ENCODE measurements around the gene SBF1. TPM values are rescaled to one million over a fixed set of nuclear protein-coding genes. Genes with fewer than 3 reads are reported as not detected.
"Not testable (repeated sequence)": the region's sequence is repeated elsewhere in the genome, so short reads cannot be mapped to it uniquely, and the experiment has no call there.

SBF1 gene
- total and polyA plus RNA-seq, 2 donors (not counting 1 experiment from before 2014, with no cell fraction given), result 13.5 to 75.8 TPM

DNA sequence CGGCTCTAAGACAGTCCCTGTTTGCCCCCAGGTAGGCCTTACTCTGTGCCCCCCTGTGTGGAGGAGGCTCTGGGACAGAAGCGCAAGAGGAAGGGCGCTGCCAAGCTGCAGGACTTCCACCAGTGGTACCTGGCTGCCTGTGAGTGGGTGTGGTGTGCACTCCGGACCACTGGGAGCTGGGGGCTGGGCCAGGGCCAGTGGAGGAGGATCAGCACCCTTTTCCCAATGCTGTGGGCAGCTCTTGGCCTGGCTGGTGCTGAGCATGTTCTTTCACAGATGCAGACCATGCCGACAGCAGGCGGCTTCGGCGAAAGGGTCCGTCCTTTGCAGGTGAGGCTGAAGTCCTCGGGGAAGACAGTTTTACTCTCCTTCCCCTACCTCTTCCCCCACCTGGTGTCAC is 46.9 kb upstream of the SBF1 start:
- peaks cover 8% of the 10 kb centered on the region for H3K4me1 ChIP-seq (ENCODE audit: control insufficient read depth, extremely low read depth, insufficient read depth, low read length)
- H3K36me3 ChIP-seq (ENCODE audit: control insufficient read depth, insufficient read depth, low read length), result peaks cover 23% of the 10 kb centered on the region

DNA sequence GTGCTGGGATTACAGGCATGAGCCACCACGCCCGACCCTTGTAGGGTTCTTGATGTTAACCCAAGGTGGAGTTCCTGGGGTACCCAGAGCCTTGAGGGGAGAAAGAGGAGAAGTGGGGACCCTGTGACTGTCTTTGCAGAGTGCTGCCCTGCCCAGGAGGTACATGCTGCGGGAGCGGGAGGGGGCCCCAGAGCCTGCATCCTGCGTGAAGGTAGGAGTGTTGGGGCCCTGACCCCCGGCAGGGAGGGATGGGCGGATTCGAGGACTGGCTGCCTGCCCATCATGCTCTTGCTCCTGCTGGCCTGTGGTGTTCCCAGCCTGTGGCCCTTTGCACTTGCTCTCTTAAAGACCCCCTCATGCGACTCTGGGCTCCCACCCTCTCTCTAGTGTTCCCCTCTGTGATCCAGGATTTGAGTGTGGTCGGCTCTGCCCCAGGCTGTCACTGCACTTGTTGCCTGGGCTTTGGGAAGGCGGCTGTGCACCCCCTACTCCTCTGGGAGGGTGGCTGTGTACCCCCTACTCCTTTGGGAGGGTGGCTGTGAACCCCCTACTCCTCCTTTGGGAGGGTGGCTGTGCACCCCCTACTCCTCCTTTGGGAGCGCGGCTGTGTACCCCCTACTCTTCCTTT is 46.1 kb upstream of the SBF1 start:
- TF ChIP-seq EZH2 (IDR thresholded peaks at IDR 0.05; ENCODE audit: low read length, missing control alignments), result no peak
- TF ChIP-seq, protein P1, sequence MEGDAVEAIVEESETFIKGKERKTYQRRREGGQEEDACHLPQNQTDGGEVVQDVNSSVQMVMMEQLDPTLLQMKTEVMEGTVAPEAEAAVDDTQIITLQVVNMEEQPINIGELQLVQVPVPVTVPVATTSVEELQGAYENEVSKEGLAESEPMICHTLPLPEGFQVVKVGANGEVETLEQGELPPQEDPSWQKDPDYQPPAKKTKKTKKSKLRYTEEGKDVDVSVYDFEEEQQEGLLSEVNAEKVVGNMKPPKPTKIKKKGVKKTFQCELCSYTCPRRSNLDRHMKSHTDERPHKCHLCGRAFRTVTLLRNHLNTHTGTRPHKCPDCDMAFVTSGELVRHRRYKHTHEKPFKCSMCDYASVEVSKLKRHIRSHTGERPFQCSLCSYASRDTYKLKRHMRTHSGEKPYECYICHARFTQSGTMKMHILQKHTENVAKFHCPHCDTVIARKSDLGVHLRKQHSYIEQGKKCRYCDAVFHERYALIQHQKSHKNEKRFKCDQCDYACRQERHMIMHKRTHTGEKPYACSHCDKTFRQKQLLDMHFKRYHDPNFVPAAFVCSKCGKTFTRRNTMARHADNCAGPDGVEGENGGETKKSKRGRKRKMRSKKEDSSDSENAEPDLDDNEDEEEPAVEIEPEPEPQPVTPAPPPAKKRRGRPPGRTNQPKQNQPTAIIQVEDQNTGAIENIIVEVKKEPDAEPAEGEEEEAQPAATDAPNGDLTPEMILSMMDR (conservative IDR thresholded peaks at IDR 0.05 in 1 of 2, IDR thresholded peaks at IDR 0.05 in 1 of 2; ENCODE audit: low read depth in 1 of 2, low read length in 2 of 2), result no peak
- Histone ChIP-seq H2AFZ (ENCODE audit: low read length) (no peak overlapping the region), H4K20me1 (ENCODE audit: control insufficient read depth, extremely low read depth, insufficient read depth, low read length) (no peaks in the 10 kb centered on the region), H3K79me2 (ENCODE audit: control insufficient read depth, insufficient read depth, low read length) (peaks cover 23% of the 10 kb centered on the region), H3K36me3 (ENCODE audit: control insufficient read depth, insufficient read depth, low read length) (peaks cover 23% of the 10 kb centered on the region), H3K4me2 (ENCODE audit: extremely low read depth, insufficient read depth, low read length) (no peak overlapping the region), H3K27me3 (ENCODE audit: control insufficient read depth, insufficient read depth, low read length) (no peaks in the 10 kb centered on the region), H3K27ac (ENCODE audit: insufficient read depth, low read length) (no peak overlapping the region), H3K9ac (ENCODE audit: insufficient read depth, low read length) (no peak overlapping the region), H3K4me1 (ENCODE audit: control insufficient read depth, extremely low read depth, insufficient read depth, low read length) (peaks cover 8% of the 10 kb centered on the region), H3K4me3 (replicated peaks in 1 of 4; ENCODE audit: control extremely low read depth in 1 of 4, insufficient read depth in 1 of 4, low read depth in 3 of 4, low read length in 4 of 4) (no peak overlapping the region), H3K9me3 (ENCODE audit: control insufficient read depth, insufficient read depth, low read depth, low read length) (no peaks in the 10 kb centered on the region)
- no peak for DNase-seq (ENCODE audit: low read depth in 2 of 2)

More for the DNA sequence above, 46.9 kb upstream of the SBF1 start:
- no peak for DNase-seq (ENCODE audit: low read depth in 2 of 2)
- Histone ChIP-seq H3K4me2 (ENCODE audit: extremely low read depth, insufficient read depth, low read length) (no peak overlapping the region), H3K9me3 (ENCODE audit: control insufficient read depth, insufficient read depth, low read depth, low read length) (no peaks in the 10 kb centered on the region), H3K27me3 (ENCODE audit: control insufficient read depth, insufficient read depth, low read length) (no peaks in the 10 kb centered on the region), H4K20me1 (ENCODE audit: control insufficient read depth, extremely low read depth, insufficient read depth, low read length) (no peaks in the 10 kb centered on the region), H3K79me2 (ENCODE audit: control insufficient read depth, insufficient read depth, low read length) (peaks cover 18% of the 10 kb centered on the region), H3K27ac (ENCODE audit: insufficient read depth, low read length) (no peak overlapping the region), H2AFZ (ENCODE audit: low read length) (no peak overlapping the region), H3K9ac (ENCODE audit: insufficient read depth, low read length) (no peak overlapping the region), H3K4me3 (replicated peaks in 1 of 4; ENCODE audit: control extremely low read depth in 1 of 4, insufficient read depth in 1 of 4, low read depth in 3 of 4, low read length in 4 of 4) (no peak overlapping the region)
- no peak for TF ChIP-seq EZH2 (IDR thresholded peaks at IDR 0.05; ENCODE audit: low read length, missing control alignments)
- TF ChIP-seq, protein P1 (conservative IDR thresholded peaks at IDR 0.05 in 1 of 2, IDR thresholded peaks at IDR 0.05 in 1 of 2; ENCODE audit: low read depth in 1 of 2, low read length in 2 of 2), result no peak

DNA sequence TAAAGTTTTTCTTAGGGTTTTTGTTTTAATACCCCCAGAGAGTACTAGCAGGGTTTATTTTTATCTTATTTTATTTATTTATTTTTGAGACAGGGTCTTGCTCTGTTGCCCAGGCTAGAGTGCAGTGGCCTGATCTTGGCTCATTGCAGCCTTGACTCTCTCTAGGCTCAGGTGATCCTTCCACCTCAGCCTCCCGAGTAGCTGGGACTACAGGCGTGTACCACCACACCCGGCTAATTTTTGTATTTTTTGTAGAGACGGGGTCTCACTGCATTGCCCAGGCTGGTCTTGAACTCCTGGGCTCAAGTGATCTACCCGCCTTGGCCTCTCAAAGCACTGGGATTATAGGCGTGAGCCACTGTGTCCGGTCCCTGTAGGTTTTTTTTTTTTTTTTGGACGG is 45.3 kb upstream of the SBF1 start:
- H3K4me3 ChIP-seq (replicated peaks in 1 of 4; ENCODE audit: control extremely low read depth in 1 of 4, insufficient read depth in 1 of 4, low read depth in 3 of 4, low read length in 4 of 4); H3K4me1 ChIP-seq (ENCODE audit: control insufficient read depth, extremely low read depth, insufficient read depth, low read length); H3K4me2 ChIP-seq (ENCODE audit: extremely low read depth, insufficient read depth, low read length); H4K20me1 ChIP-seq (ENCODE audit: control insufficient read depth, extremely low read depth, insufficient read depth, low read length); DNase-seq (ENCODE audit: low read depth in 2 of 2); H3K27ac ChIP-seq (ENCODE audit: insufficient read depth, low read length); H3K27me3 ChIP-seq (ENCODE audit: control insufficient read depth, insufficient read depth, low read length); H3K9me3 ChIP-seq (ENCODE audit: control insufficient read depth, insufficient read depth, low read depth, low read length); H2AFZ ChIP-seq (ENCODE audit: low read length); H3K9ac ChIP-seq (ENCODE audit: insufficient read depth, low read length): not testable (repeated sequence)
- peaks cover 23% of the 10 kb centered on the region for H3K36me3 ChIP-seq (ENCODE audit: control insufficient read depth, insufficient read depth, low read length)
- H3K79me2 ChIP-seq (ENCODE audit: control insufficient read depth, insufficient read depth, low read length), result peaks cover 25% of the 10 kb centered on the region
